GM21529 (cell line): Measurements from ENCODE around the gene KIAA1586.

ENCODE experiments used
- ATAC-seq: cut with Tn5 transposase; IDR thresholded peaks from one replicate; pipeline ENCODE4 v1.9.1; 2021; ENCODE audit not compliant: unreplicated experiment

Gene KIAA1586

DNA sequence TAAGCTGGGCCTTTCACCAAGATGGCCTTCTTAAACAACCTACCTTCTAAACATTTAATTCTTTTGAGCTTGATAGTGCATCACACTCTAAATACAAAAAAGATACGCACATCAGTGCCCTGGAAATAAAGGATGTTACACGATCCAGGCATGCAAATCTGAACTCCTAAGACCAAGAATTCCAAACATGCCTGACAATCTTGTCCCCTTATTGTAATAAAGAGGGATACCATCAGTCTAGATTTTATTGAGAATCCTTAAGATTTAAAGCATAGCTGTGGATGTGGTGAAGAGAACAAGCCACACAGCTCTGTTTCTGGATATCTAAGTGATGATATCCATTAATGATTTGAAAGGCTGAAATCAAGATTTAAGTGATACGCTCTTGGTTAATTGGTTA is 56.5 kb downstream of the KIAA1586 start:
- no peak for ATAC-seq

DNA sequence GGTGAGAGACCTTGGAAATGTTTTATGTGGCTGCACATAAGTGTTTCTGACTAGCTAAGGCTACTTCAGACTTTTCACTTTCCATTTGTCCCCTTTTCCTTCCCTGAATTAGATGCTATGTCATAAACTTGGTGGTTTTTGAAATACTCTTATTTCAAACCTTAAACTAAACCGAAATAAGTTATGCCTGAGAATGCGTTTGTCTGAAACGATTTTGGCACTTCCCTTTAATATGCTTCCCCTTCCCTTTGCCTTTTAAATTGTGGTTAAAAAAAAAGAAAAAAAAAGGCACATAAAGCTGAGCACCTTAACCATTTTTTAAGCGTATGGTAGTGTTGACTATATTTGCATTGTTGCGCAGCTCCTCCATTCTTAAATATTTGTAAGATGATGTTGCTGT is 57.8 kb downstream of the KIAA1586 start:
- no peak for ATAC-seq
